ENCODE measurements around the gene KRTAP3-3. TPM values are rescaled to one million over a fixed set of nuclear protein-coding genes. Genes with fewer than 3 reads are reported as not detected.

Gene KRTAP3-3
- total RNA-seq, 3 donors from 2014 or later (not counting 1 experiment from before 2014, with no cell fraction given): not detected

- no peak for TF ChIP-seq CTCF (IDR thresholded peaks at IDR 0.05)
- Mint-ChIP-seq H3K4me1 (no peaks in the 10 kb centered on the region), H3K36me3 (no peaks in the 10 kb centered on the region), H3K9me3 (no peaks in the 10 kb centered on the region), H3K4me3 (no peak overlapping the region), H3K27ac (no peak overlapping the region), H3K27me3 (ENCODE audit: low read depth in 2 of 2) (peaks cover 20 to 24% of the 10 kb centered on the region in 2 donors)
- ATAC-seq (no peak), DNase-seq (no peak)
- Histone ChIP-seq H3K27me3 (ENCODE audit: control insufficient read depth, insufficient read depth, low read length) (no peaks in the 10 kb centered on the region), H3K27ac (ENCODE audit: low read length) (no peak overlapping the region), H3K36me3 (ENCODE audit: control insufficient read depth, insufficient read depth, low read length) (no peaks in the 10 kb centered on the region), H3K9me3 (ENCODE audit: control insufficient read depth, insufficient read depth, low read length) (no peaks in the 10 kb centered on the region), H3K4me1 (ENCODE audit: control insufficient read depth, insufficient read depth, low read length) (no peaks in the 10 kb centered on the region), H3K4me3 (ENCODE audit: low read length) (no peak overlapping the region)
- intact Hi-C loops (cut with micrococcal nuclease): no loop called here
Observed at GRCh38 chr17:41020336-41020735, 26.4 kb upstream of the KRTAP3-3 start.

- Mint-ChIP-seq H3K27ac (no peak overlapping the region), H3K27me3 (ENCODE audit: low read depth in 2 of 2) (peaks cover 16 to 22% of the 10 kb centered on the region in 2 donors), H3K9me3 (no peaks in the 10 kb centered on the region), H3K4me1 (no peaks in the 10 kb centered on the region), H3K4me3 (no peak overlapping the region), H3K36me3 (no peaks in the 10 kb centered on the region)
- Histone ChIP-seq H3K27ac (ENCODE audit: low read length) (no peak overlapping the region), H3K4me1 (ENCODE audit: control insufficient read depth, insufficient read depth, low read length) (no peaks in the 10 kb centered on the region), H3K9me3 (ENCODE audit: control insufficient read depth, insufficient read depth, low read length) (no peaks in the 10 kb centered on the region), H3K4me3 (ENCODE audit: low read length) (no peak overlapping the region), H3K27me3 (ENCODE audit: control insufficient read depth, insufficient read depth, low read length) (no peaks in the 10 kb centered on the region), H3K36me3 (ENCODE audit: control insufficient read depth, insufficient read depth, low read length) (no peaks in the 10 kb centered on the region)
- no peak for TF ChIP-seq CTCF (IDR thresholded peaks at IDR 0.05)
- 96% methylated on average over 3 of the region's 3 CpGs for WGBS (ENCODE audit: insufficient coverage)
- intact Hi-C loops (cut with micrococcal nuclease): no loop called here
- DNase-seq: no peak
- no peak for ATAC-seq
Observed at GRCh38 chr17:41019415-41019814, 25.5 kb upstream of the KRTAP3-3 start.

DNA sequence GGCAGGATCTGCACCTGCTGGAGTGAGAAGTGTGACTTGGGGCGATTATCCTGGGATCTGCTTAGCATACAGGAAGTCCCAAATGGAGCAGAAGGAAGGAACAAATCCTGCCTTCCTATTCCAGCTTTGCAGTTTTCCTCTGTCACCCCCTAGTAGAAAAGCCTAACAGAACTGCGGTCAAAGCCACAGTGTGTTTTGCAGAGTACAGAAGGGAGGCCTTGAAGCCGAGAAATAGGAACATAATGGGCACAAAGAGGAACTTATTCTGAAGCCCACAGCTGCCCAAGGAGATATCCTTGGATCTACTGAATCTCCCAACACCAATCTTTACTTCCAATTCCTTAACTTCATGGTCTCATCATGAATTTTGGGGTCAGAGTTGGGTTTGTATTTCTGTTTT is 24.6 kb upstream of the KRTAP3-3 start:
- H3K4me3 Mint-ChIP-seq: no peak overlapping the region
- no peak overlapping the region for H3K4me3 ChIP-seq (ENCODE audit: low read length)
- WGBS (ENCODE audit: insufficient coverage): 59% methylated on average over 3 of the region's 3 CpGs
- H3K36me3 ChIP-seq (ENCODE audit: control insufficient read depth, insufficient read depth, low read length): no peaks in the 10 kb centered on the region
- no peak overlapping the region for H3K27ac Mint-ChIP-seq
- TF ChIP-seq CTCF (IDR thresholded peaks at IDR 0.05): no peak
- H3K36me3 Mint-ChIP-seq: no peaks in the 10 kb centered on the region
- no peaks in the 10 kb centered on the region for H3K4me1 ChIP-seq (ENCODE audit: control insufficient read depth, insufficient read depth, low read length)
- H3K9me3 ChIP-seq (ENCODE audit: control insufficient read depth, insufficient read depth, low read length): no peaks in the 10 kb centered on the region
- H3K4me1 Mint-ChIP-seq: no peaks in the 10 kb centered on the region
- H3K27me3 ChIP-seq (ENCODE audit: control insufficient read depth, insufficient read depth, low read length): no peaks in the 10 kb centered on the region
- H3K9me3 Mint-ChIP-seq: no peaks in the 10 kb centered on the region
- intact Hi-C loops (cut with micrococcal nuclease): no loop called here
- no peak for DNase-seq
- ATAC-seq: no peak
- H3K27ac ChIP-seq (ENCODE audit: low read length): no peak overlapping the region
- H3K27me3 Mint-ChIP-seq (ENCODE audit: low read depth in 2 of 2): peaks cover 16 to 18% of the 10 kb centered on the region in 2 donors

- Histone ChIP-seq H3K4me3 (ENCODE audit: low read length) (no peak overlapping the region), H3K4me1 (ENCODE audit: control insufficient read depth, insufficient read depth, low read length) (no peaks in the 10 kb centered on the region), H3K27ac (ENCODE audit: low read length) (no peak overlapping the region), H3K36me3 (ENCODE audit: control insufficient read depth, insufficient read depth, low read length) (no peaks in the 10 kb centered on the region), H3K27me3 (ENCODE audit: control insufficient read depth, insufficient read depth, low read length) (no peaks in the 10 kb centered on the region), H3K9me3 (ENCODE audit: control insufficient read depth, insufficient read depth, low read length) (no peaks in the 10 kb centered on the region)
- intact Hi-C loops (cut with micrococcal nuclease): no loop called here
- WGBS (ENCODE audit: insufficient coverage): 83% methylated on average over 13 of the region's 13 CpGs
- Mint-ChIP-seq H3K36me3 (no peaks in the 10 kb centered on the region), H3K27ac (no peak overlapping the region), H3K4me1 (no peaks in the 10 kb centered on the region), H3K27me3 (ENCODE audit: low read depth in 2 of 2) (peaks cover 13 to 17% of the 10 kb centered on the region in 2 donors), H3K4me3 (no peak overlapping the region), H3K9me3 (no peaks in the 10 kb centered on the region)
- ATAC-seq: no peak
- no peak for TF ChIP-seq CTCF (IDR thresholded peaks at IDR 0.05)
- no peak for DNase-seq
Observed at GRCh38 chr17:41016578-41017215, 22.7 kb upstream of the KRTAP3-3 start.
